Gastroesophageal sphincter (tissue), 4 donors: ENCODE data around the gene ODAPH. TPM values are rescaled to one million over a fixed set of nuclear protein-coding genes. Genes with fewer than 3 reads are reported as not detected.
"Not testable (repeated sequence)": the region's sequence is repeated elsewhere in the genome, so short reads cannot be mapped to it uniquely, and the experiment has no call there.

Source experiments
- ATAC-seq: fragments of 150-250 bp; one replicate; pipeline ENCODE4 v1.9.1; 2016; ENCODE audit warnings: mild to moderate bottlenecking, moderate library complexity
- H3K27ac ChIP-seq, 4 donors: fragments of 200-600 bp; sonication (generic) in 3 of 4; 1 replicate in 3 of 4; 2 replicates in 1 of 4; pipeline ENCODE4 v1.5.1; 2016 to 2019
- H3K27me3 ChIP-seq: fragments of 200-600 bp; sonication (generic); one replicate; pipeline ENCODE4 v1.5.1; 2019
- H3K36me3 ChIP-seq, 2 donors: fragments of 200-600 bp; sonication (generic); one replicate each; pipeline ENCODE4 v1.5.1; 2019; ENCODE audit warnings: control low read depth in 1 of 2
- H3K4me1 ChIP-seq, 3 donors: fragments of 200-600 bp; sonication (generic); 1 replicate in 2 of 3; 2 replicates in 1 of 3; pipeline ENCODE4 v1.5.1; 2016 to 2019; ENCODE audit warnings: control low read depth in 2 of 3
- H3K4me3 ChIP-seq, 2 donors: fragments of 200-600 bp; sonication (generic); one replicate each; pipeline ENCODE4 v1.5.1; 2019; ENCODE audit warnings: mild to moderate bottlenecking in 1 of 2, moderate library complexity in 1 of 2
- H3K9me3 ChIP-seq, 3 donors: fragments of 200-600 bp; sonication (generic); one replicate each; pipeline ENCODE4 v1.5.1; 2017 to 2019; ENCODE audit warnings: control low read depth in 2 of 3
- EP300 ChIP-seq: sonication (generic); formaldehyde crosslinking; IDR thresholded peaks from one replicate; pipeline ENCODE4 v1.6.1; 2017; ENCODE audit warnings: antibody characterized with exemption, mild to moderate bottlenecking
- POLR2A ChIP-seq, 2 donors: fragments of 450-650 bp; IDR thresholded peaks; one replicate each; pipeline ENCODE4 v1.6.1; 2017; ENCODE audit warnings: antibody characterized with exemption in 2 of 2, mild to moderate bottlenecking in 2 of 2, moderate library complexity in 1 of 2
- POLR2AphosphoS5 ChIP-seq: sonication (generic); formaldehyde crosslinking; IDR thresholded peaks from one replicate; pipeline ENCODE4 v1.6.1; 2017; ENCODE audit warnings: antibody characterized with exemption
- WGBS, 2 donors: methylation state at CpG; one replicate each; pipeline ENCODE4 v1.1.5; 2018; ENCODE audit warnings: low coverage in 1 of 2; 5-methylcytosine and 5-hydroxymethylcytosine counted together
- total RNA-seq, 4 donors: library from RNA; depleted of rRNA; stranded (reverse); fragments of >200 nt; gene quantifications; one replicate each; pipeline ENCODE4 v1.1.0, GENCODE V29; 2016
- TF ChIP-seq, protein P1 (sequence below), 4 experiments: fragments of 200-600 bp in 2 of 4; fragments of 450-650 bp in 2 of 4; sonication (generic) in 1 of 4; IDR thresholded peaks; one replicate each; pipeline ENCODE4 v1.5.1; 2017 to 2019; ENCODE audit warnings: antibody characterized with exemption in 4 of 4, mild to moderate bottlenecking in 2 of 4, moderate library complexity in 2 of 4

The ODAPH gene, protein sequence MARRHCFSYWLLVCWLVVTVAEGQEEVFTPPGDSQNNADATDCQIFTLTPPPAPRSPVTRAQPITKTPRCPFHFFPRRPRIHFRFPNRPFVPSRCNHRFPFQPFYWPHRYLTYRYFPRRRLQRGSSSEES
- not detected for total RNA-seq

DNA sequence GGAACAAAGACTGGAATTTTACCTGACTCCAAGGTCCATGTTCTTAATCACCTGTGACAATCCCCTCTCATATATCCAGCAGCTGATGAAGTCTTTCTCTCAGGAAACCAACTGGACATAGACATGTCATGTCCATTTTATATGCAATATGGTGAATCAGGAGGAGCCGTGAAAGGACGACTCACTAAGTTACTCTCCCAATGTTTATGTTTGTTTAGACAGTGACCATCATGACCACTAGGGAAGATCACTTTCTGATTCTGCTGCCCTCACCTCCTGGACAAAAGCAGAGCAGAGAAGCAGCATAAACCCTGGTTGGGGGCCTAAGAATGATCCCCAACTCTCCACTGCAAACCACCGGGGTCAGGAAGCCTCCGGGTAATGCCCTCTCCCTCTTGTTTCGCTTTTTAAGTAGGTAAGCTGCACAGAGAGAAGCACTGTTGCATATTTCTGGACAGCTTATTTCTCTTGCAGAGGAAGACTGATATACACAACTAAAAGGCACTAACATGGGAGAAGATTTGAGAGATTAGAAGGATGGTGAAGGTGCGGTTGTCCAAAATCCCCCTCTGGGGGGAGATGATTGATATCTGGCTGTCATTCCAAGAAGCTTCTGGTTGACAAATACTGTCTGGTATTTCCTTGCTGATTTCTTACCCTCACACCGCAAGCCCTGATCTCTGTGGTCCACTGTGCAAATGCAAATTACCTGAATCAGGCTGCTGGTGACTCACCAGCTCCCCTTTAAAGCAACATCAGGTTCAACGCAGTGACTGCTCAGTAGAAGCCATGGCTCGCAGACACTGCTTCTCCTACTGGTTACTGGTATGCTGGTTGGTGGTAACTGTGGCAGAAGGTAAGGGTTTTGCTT is at the start of gene ODAPH:
Gene ODAPH (plus strand): TSS at position 773 of the 871 bp plus-strand sequence. CDS start 17 bp downstream, at position 790.
- Histone ChIP-seq H3K4me3 (no peak within 1 kb of the TSS), H3K27ac (no peak within 1 kb of the TSS), H3K4me1 (no peaks in the 10 kb centered on the region), H3K36me3 (no peaks in the 10 kb centered on the region), H3K9me3 (no peaks in the 10 kb centered on the region), H3K27me3 (peaks cover 21% of the 10 kb centered on the region)
- ATAC-seq = no peak
- 49 to 65% methylated on average over 6 to 7 of the region's 9 CpGs for WGBS, 2 donors
- TF ChIP-seq, protein P1, sequence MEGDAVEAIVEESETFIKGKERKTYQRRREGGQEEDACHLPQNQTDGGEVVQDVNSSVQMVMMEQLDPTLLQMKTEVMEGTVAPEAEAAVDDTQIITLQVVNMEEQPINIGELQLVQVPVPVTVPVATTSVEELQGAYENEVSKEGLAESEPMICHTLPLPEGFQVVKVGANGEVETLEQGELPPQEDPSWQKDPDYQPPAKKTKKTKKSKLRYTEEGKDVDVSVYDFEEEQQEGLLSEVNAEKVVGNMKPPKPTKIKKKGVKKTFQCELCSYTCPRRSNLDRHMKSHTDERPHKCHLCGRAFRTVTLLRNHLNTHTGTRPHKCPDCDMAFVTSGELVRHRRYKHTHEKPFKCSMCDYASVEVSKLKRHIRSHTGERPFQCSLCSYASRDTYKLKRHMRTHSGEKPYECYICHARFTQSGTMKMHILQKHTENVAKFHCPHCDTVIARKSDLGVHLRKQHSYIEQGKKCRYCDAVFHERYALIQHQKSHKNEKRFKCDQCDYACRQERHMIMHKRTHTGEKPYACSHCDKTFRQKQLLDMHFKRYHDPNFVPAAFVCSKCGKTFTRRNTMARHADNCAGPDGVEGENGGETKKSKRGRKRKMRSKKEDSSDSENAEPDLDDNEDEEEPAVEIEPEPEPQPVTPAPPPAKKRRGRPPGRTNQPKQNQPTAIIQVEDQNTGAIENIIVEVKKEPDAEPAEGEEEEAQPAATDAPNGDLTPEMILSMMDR (IDR thresholded peaks at IDR 0.05) = no peak
- TF ChIP-seq EP300 = no peak
- no peak for TF ChIP-seq POLR2AphosphoS5
- TF ChIP-seq POLR2A (IDR thresholded peaks at IDR 0.05) = no peak

DNA sequence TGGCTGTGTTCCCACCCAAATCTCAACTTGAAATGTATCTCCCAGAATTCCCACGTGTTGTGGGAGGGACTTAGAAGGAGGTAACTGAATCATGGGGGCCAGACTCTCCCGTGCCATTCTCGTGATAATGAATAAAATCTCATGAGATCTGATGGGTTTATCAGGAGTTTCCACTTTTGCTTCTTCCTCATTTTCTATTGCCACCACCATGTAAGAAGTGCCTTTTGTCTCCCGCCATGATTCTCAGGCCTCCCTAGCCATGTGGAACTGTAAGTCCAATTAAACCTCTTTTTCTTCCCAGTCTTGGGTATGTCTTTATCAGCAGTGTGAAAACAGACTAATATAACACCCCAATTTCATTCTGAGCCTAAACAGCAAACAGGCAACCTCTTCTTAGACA is 46.3 kb upstream of the ODAPH start:
- H3K9me3 ChIP-seq, ATAC-seq, H3K27me3 ChIP-seq, H3K4me3 ChIP-seq, H3K27ac ChIP-seq: not testable (repeated sequence)
- peaks cover 0 to 27% of the 10 kb centered on the region in 2 donors for H3K36me3 ChIP-seq
- WGBS, 2 donors = 82 to 84% methylated on average over 4 of the region's 4 CpGs
- H3K4me1 ChIP-seq = peaks cover 10 to 45% (median 11%) of the 10 kb centered on the region in 3 donors

DNA sequence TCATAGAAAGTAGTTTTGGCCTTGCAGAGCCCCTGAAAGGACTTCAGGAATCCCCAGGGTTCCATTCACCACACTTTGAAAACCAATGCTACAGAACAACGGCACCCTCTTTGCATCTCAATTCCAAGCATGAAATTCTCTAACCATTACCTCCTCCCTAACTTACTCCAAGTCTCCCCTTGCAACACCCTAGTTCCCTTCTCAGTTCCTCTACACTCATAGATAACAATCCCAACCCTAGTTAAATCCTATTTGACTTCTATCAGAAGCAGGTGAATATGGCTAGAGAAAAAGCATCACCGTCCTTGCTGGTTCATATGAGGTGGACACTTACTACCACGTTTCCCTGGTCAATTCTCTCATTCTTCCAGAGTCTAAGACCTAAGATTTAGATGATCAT is 44.0 kb upstream of the ODAPH start:
- Histone ChIP-seq H3K4me3 (peak overlapping the region in 1 of 2 donors; percentile 69), H3K27me3 (no peaks in the 10 kb centered on the region), H3K36me3 (peaks cover 0 to 15% of the 10 kb centered on the region in 2 donors), H3K4me1 (peaks cover 14 to 62% (median 18%) of the 10 kb centered on the region in 3 donors), H3K9me3 (no peaks in the 10 kb centered on the region), H3K27ac (peak overlapping the region in 3 of 4 donors; percentile 93 to 99 (median 97))
- TF ChIP-seq, protein P1 (IDR thresholded peaks at IDR 0.05) = no peak
- no peak for TF ChIP-seq POLR2A (IDR thresholded peaks at IDR 0.05)
- TF ChIP-seq POLR2AphosphoS5 = no peak
- TF ChIP-seq EP300 = no peak
- no peak for ATAC-seq
- WGBS, 2 donors = 66 to 71% methylated on average over 3 of the region's 3 CpGs

DNA sequence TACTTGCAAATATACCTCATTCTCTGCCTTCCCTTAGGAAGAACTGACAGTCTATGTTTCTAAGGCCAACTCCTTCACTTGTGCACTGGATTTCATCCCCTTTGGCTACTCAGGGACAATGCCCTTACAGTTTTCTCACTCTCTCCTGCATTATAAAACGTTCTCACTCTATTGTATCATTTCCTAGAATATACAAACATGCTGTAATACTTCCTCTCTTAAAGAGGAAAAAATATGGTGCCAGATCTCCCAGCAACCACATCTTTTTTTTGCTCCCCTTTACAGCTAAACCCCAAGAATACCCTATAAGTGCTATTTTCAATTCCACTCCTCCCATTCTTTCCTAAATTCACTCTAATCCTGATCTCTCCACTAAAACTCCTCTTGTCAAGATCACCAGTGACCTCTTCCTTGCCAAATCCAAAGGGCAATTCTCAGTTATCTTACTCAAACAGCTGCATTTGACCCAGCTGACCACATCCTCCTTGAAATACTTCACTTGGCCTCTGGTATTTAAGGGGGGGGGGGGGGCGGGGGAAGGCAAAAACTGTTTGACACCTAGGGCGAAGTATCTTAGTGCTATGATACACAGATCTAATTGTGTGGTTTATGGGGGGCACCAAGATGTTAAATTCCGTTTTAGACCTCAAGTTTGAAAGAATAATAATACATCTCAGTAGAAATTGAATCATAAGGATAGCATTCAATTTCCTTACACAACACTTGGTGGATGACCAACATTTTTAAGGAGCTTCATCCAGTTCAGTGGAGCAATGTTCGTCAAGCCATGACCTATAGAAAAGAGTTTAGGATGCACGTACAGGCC is 43.3 kb upstream of the ODAPH start:
- ATAC-seq = no peak
- H3K27ac ChIP-seq = peak overlapping the region in 3 of 4 donors; percentile 93 to 99 (median 97)
- no peaks in the 10 kb centered on the region for H3K9me3 ChIP-seq
- H3K27me3 ChIP-seq = no peaks in the 10 kb centered on the region
- peaks cover 0 to 17% of the 10 kb centered on the region in 2 donors for H3K36me3 ChIP-seq
- 49 to 58% methylated on average over 6 of the region's 6 CpGs for WGBS, 2 donors
- TF ChIP-seq EP300 (no peak), POLR2AphosphoS5 (no peak), POLR2A (IDR thresholded peaks at IDR 0.05) (no peak)
- TF ChIP-seq, protein P1 (IDR thresholded peaks at IDR 0.05) = no peak
- peaks cover 14 to 68% (median 18%) of the 10 kb centered on the region in 3 donors for H3K4me1 ChIP-seq
- peak overlapping the region; percentile 63 to 69 for H3K4me3 ChIP-seq

DNA sequence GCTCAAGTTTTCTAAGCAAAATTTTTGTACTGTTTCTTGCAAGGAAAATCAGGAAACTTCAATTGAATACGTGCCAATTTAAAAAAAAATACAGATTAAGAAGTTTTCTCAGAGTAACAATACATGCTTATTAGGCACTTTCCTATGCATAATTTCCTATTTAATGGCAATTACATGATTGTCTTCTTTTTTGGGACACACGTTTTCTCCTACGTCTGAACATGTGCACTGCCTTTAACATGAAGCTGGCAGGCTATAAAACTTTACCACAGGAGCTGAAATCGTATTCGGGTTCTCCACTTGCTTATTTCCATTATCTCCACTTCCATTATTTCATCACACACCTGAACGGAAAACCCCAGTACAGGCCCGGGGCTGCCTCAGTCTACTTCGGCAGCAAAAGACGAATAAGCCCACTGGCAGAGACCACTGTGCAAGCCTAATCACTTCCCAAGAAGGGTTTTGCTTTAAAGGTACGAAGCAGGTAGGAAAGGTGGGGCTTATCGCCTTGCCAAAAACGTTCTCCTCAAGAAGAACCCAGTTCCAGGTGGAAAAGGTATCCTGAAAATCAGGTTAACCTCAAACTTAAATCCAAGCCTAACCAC is 42.2 kb upstream of the ODAPH start:
- no peaks in the 10 kb centered on the region for H3K27me3 ChIP-seq
- peak overlapping the region; percentile 63 to 69 for H3K4me3 ChIP-seq
- H3K27ac ChIP-seq = peak overlapping the region; percentile 64 to 99 (median 95)
- H3K9me3 ChIP-seq = no peaks in the 10 kb centered on the region
- WGBS, 2 donors = 0 to 2% methylated on average over 11 to 12 of the region's 12 CpGs
- H3K36me3 ChIP-seq = peaks cover 0 to 19% of the 10 kb centered on the region in 2 donors
- H3K4me1 ChIP-seq = peaks cover 14 to 71% (median 18%) of the 10 kb centered on the region in 3 donors
- no peak for ATAC-seq
- TF ChIP-seq POLR2AphosphoS5 = no peak
- TF ChIP-seq, protein P1 (IDR thresholded peaks at IDR 0.05) = no peak
- no peak for TF ChIP-seq EP300
- no peak for TF ChIP-seq POLR2A (IDR thresholded peaks at IDR 0.05)
